Kidney (tissue), 14 donors: ENCODE data around the gene DCXR. TPM values are rescaled to one million over a fixed set of nuclear protein-coding genes. Genes with fewer than 3 reads are reported as not detected.

Source experiments
- DNase-seq, 5 donors: peaks; one replicate each; pipeline ENCODE4 v3.0.0-alpha.2; 2013 to 2020
- FAIRE-seq: peaks from 2 replicates; lab custom pipeline; 2012; peaks lifted over from hg19 to GRCh38; lab: Jason Lieb, UNC
- H3K27ac ChIP-seq, 2 donors: one replicate each; pipeline ENCODE4 v1.7.0; 2013; ENCODE audit warnings: low read depth in 2 of 2, low read length in 2 of 2, inconsistent platforms in 1 of 2
- H3K27me3 ChIP-seq: one replicate; pipeline ENCODE4 v1.7.1; 2013; ENCODE audit warnings: low read length, inconsistent platforms; ENCODE audit not compliant: control insufficient read depth, insufficient read depth
- H3K36me3 ChIP-seq, 3 donors: one replicate each; pipeline versions ENCODE4 v1.7.0 to v1.7.1; 2013; ENCODE audit warnings: low read length in 3 of 3, control low read depth in 1 of 3, inconsistent platforms in 1 of 3; ENCODE audit not compliant: insufficient read depth in 3 of 3, control insufficient read depth in 2 of 3
- H3K4me1 ChIP-seq, 3 donors: one replicate each; pipeline versions ENCODE4 v1.7.0 to v1.7.1; 2013; ENCODE audit warnings: low read length in 3 of 3, inconsistent platforms in 1 of 3, low read depth in 1 of 3; ENCODE audit not compliant: control insufficient read depth in 2 of 3, insufficient read depth in 2 of 3
- H3K4me3 ChIP-seq, 3 donors: one replicate each; pipeline versions ENCODE4 v1.7.0 to v1.8.1; 2013; ENCODE audit warnings: low read length in 3 of 3, control low read depth in 1 of 3, inconsistent platforms in 1 of 3
- H3K9ac ChIP-seq, 3 donors: one replicate each; pipeline versions ENCODE4 v1.7.0 to v1.7.1; 2013; ENCODE audit warnings: low read length in 3 of 3, control low read depth in 1 of 3, inconsistent platforms in 1 of 3
- H3K9me3 ChIP-seq, 3 donors: one replicate each; pipeline versions ENCODE4 v1.7.0 to v1.7.1; 2013; ENCODE audit warnings: low read length in 3 of 3, control low read depth in 1 of 3, inconsistent platforms in 1 of 3; ENCODE audit not compliant: control insufficient read depth in 2 of 3, insufficient read depth in 1 of 3
- CTCF ChIP-seq: IDR thresholded peaks from 3 replicates; pipeline ENCODE4 v1.5.1; 2012; ENCODE audit warnings: mild to moderate bottlenecking, moderate library complexity, borderline replicate concordance; ENCODE audit not compliant: insufficient read depth; ENCODE audit errors: extremely low read depth
- intact Hi-C: fragments of 100-400 bp; cut with DNase I; formaldehyde crosslinking; loops from one replicate; pipeline ENCODE4 v1.11.1; 2022
- polyA plus RNA-seq: library from polyadenylated mRNA; stranded (reverse); fragments of 350-450 nt; fragmentation: Illumina TruSeq; extraction: RNeasy Lipid Tissue Mini Kit (QIAGEN cat#74804); gene quantifications from one replicate; pipeline ENCODE4 v1.2.3, GENCODE V29; 2014; ENCODE audit warnings: low read depth, low replicate concordance; ENCODE audit not compliant: insufficient read depth
- total RNA-seq: library from RNA; stranded (reverse); fragmentation: NEBNext Ultra II Directional; extraction: Animal tissue kit (Norgen Biotek cat#: 25700); gene quantifications from one replicate; pipeline ENCODE4 v1.2.1, GENCODE V29; 2021
- donor health status: control.
- donor health status: control.
- donor health status: control.
- donor health status: control.
- donor health status: control.
- donor health status: DM: yes; HTN: yes; CAD: no.
- donor health status: Normal renal cell carcinoma (clear cell type).

DCXR gene
- total and polyA plus RNA-seq, 2 donors from 2014 or later = 102 to 551 TPM

- Histone ChIP-seq H3K9me3 (no peaks in the 10 kb centered on the region), H3K9ac (no peak overlapping the region), H3K4me3 (no peak overlapping the region), H3K27ac (no peak overlapping the region), H3K27me3 (no peaks in the 10 kb centered on the region), H3K36me3 (peaks cover 2 to 3% (median 3%) of the 10 kb centered on the region in 3 donors), H3K4me1 (peaks cover 0 to 23% (median 8%) of the 10 kb centered on the region in 3 donors)
- FAIRE-seq = no peak
- no peak for DNase-seq
- intact Hi-C loops = no loop called here
- TF ChIP-seq CTCF = no peak
Observed at GRCh38 chr17:82049106-82049505, 11.6 kb upstream of the DCXR start.

GRCh38 chr17:82048571-82048971, 11.1 kb upstream of the DCXR start:
- H3K9me3 ChIP-seq = no peaks in the 10 kb centered on the region
- intact Hi-C loops = no loop called here
- DNase-seq = no peak
- no peaks in the 10 kb centered on the region for H3K27me3 ChIP-seq
- H3K27ac ChIP-seq = no peak overlapping the region
- no peak for FAIRE-seq
- H3K36me3 ChIP-seq = peaks cover 0 to 3% (median 2%) of the 10 kb centered on the region in 3 donors
- H3K4me1 ChIP-seq = peaks cover 0 to 20% (median 8%) of the 10 kb centered on the region in 3 donors
- no peak overlapping the region for H3K4me3 ChIP-seq
- no peak overlapping the region for H3K9ac ChIP-seq
- no peak for TF ChIP-seq CTCF

GRCh38 chr17:82047914-82048570, 10.5 kb upstream of the DCXR start:
- H3K9ac ChIP-seq = no peak overlapping the region
- H3K4me1 ChIP-seq = peaks cover 0 to 17% (median 4%) of the 10 kb centered on the region in 3 donors
- no peak for TF ChIP-seq CTCF
- no peak overlapping the region for H3K27ac ChIP-seq
- FAIRE-seq (no peak), DNase-seq (no peak)
- intact Hi-C loops = no loop called here
- H3K27me3 ChIP-seq = no peaks in the 10 kb centered on the region
- no peak overlapping the region for H3K4me3 ChIP-seq
- H3K9me3 ChIP-seq = no peaks in the 10 kb centered on the region
- H3K36me3 ChIP-seq = peaks cover 0 to 3% (median 2%) of the 10 kb centered on the region in 3 donors

GRCh38 chr17:82047379-82047778, 9.9 kb upstream of the DCXR start:
- Histone ChIP-seq H3K27ac (no peak overlapping the region), H3K27me3 (no peaks in the 10 kb centered on the region), H3K36me3 (peaks cover 0 to 3% (median 2%) of the 10 kb centered on the region in 3 donors), H3K9me3 (no peaks in the 10 kb centered on the region), H3K4me3 (no peak overlapping the region), H3K4me1 (peaks cover 0 to 11% (median 0%) of the 10 kb centered on the region in 3 donors), H3K9ac (no peak overlapping the region)
- no peak for FAIRE-seq
- no peak for TF ChIP-seq CTCF
- DNase-seq = no peak
- intact Hi-C loops = no loop called here
